ENCODE measurements around the gene CGB8.

Gene CGB8

DNA sequence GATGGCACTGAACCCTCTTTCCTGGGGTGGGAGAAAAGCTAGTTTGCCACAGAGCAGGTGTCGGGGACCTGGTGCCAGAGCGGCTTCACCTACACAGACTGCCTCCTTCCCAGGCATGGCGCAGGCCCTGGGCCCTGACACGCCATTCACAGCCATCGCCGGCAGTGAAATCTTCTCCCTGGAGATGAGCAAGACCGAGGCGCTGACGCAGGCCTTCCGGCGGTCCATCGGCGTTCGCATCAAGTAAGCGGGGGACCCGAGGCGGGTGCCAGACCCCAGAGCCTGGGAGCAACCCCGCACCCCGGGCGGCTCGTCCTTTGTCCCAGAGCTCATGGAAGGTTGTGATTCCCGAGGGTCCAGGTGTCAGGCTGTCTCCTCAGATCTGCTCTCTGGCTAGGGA lies 42.0 kb downstream of the CGB8 start:
- DNase-seq (ENCODE audit: low read depth), result no peak

DNA sequence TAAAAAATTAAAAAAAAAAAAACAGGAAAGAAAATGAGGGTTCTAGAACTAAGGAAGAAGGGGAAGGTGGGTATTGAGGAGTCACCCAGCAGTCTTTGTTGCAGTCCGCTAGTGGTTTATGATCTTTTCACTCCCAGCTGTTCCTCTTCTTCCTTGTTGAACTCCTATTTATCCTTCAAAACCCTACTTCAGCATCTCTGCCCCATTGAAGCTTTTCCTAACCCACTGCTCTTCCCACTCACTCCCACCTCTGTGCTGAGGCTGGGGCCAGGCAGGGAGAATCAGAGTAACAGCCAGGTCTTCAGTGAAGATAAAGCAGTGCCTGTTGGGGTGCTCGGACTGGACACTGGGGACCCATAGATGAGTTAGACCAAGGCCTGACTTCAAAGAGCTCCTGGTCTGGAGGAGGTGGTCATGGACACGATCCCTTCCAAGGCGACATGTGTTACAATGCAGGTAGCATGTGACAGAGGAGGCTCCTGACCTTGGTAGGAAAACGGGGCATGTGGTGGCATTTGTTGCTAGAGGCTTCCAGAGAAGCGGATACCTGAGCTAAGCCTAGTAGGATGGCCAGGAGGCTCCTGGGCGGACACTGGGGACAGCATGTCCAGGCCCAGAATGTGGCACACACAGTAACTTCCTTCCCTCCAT lies 43.8 kb downstream of the CGB8 start:
- no peak for DNase-seq (ENCODE audit: low read depth)

DNA sequence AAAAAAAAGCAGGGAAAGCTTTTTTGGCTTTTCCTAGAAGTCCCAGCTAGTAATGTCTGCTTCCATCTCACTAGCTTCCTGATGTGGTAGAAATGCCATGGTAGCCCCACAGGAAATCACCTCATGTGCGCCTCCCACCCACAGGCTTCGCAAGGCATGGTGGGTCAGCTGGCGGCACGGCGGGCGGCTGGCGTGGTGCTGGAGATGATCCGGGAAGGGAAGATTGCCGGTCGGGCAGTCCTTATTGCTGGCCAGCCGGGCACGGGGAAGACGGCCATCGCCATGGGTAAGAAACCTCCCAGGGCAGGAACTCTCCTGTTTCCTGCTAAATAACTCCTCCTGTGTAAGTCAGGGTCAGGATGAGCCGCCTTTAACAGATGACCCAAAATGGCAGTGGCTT lies 44.8 kb downstream of the CGB8 start:
- no peak for DNase-seq (ENCODE audit: low read depth)

DNA sequence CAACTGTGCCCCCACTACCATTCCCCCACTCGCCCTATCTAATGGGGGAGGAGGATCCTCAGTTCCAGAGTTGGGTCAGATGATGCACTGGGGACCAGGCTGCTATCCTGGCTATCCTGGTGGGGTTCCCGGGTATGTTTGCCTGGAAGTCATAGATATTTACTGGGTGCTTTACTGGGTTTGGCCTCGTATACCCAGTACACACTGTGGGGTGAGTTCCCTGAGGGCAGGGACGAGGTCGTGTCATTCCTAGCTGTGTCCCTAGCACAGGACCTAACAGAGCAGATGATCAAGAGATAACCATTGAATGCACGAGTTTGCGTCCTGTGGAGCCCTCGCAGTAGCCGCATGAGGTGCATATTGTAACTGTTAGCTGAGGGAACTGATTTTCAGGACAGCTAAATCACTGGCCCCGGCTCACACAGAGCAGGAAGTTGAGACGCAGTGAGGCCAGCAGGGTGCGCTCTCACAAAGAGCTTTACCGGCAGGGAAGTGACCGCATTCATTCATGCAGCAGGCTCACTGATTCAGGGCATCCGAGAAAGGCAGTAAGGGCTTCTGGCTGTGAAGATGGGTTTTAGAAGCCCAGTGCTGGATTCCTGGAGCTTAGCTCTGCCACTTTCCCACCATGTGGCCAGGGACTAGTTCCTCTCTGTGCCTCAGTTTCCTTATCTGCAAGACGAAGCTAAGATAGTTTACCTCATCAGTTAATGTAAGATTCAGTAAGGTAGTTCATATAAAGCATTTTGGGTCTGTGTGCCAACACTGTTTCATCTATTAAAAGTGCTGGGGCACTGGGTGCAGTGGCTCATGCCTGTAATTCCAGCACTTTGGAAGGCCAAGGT lies 49.2 kb downstream of the CGB8 start:
- no peak for DNase-seq (ENCODE audit: low read depth)

DNA sequence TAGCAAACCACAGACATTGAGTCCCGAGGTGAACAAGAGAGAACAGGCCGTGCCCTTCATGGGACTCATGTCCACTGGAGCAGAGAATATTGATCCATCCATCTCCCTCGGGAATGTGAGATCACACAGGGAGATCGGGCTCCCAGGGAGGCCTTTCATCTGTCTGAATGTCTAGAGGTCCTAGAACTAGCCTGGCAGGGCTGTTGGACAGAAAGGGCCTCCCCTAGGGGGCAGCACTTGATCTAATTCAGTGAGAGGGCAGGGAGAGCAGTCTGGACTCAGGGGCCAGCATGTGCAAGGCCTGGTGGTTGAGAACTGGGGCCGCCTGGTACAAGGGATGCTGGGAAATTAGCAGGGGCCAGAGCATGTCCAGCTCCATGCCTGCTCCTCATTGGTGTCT lies 50.9 kb downstream of the CGB8 start:
- no peak for DNase-seq (ENCODE audit: low read depth)
